ENCODE measurements around the gene PLXNA4. TPM values are rescaled to one million over a fixed set of nuclear protein-coding genes. Genes with fewer than 3 reads are reported as not detected.

Gene PLXNA4
- polyA plus RNA-seq, 3 donors = 14.2 to 15.0 (median 14.6) TPM

DNA sequence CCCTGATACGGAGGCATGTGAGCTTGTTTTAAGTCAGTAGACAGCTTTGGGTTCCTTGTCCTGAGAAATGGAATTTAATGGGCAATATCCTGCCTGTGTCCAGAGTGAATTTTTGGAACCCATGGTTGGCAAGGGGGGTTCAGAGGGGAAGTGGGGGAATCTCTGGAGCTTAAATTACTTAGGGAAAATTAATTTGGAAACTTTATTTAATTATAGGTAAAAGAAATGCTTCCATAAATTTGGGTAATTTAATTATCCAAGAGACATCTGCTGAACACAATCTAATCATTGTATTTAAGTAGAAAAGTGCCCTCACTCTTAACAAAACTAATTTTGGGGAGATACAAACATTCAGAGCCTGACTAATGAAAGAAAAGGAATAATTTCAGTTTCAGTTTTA lies 99.7 kb downstream of the PLXNA4 start:
- DNase-seq = no peak

DNA sequence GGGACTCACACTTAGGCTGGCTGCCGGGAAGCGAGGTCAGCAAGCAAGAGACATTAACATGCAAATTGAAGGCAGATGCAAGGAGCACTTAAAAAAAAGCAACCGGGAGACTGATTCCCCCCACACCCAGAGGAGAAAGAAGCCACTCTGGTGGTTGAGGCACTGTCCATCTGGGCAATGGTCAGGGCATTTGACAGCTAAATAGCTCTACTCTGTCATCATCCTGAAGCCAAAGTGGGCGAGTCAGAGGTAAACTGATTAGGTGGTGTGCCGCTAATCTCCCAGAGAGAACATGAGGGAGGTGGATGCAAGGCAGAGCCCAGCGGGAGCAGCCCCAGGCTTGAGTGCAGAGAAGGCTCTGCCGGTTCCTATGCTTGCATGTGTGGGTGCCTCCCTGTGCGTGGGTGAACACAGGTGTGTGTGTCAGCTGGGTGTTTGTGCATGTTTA lies 100.6 kb downstream of the PLXNA4 start:
- DNase-seq = no peak

DNA sequence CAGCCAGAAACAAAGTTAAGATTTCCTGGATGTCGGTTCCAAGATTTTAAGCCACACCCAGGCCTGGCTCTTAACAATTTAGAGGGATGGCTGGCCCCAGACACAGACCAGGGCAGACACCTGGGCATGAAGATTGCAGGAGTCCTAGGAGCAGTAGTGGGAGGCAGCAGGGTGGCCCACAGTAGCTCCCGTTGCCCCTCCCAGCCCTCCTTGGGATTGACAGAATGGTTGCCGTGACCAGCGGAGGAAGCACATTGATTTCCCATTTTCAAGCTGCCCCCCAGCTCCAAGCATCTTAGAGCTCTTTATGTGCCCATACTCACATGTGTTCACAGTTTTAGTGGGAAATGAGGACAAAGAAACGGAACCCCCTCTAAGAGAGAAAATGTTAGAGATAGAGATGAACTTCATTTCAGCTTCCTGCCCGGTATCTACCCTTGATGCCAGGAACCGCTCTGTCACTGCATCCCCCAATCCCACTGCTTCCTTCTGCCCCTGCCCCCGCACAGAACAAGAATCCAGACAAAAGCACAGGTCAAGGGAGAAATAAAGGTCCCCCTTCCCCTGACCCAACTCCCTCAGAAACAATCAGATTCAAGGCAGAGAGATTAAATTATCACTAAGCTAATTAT lies 101.1 kb downstream of the PLXNA4 start:
- DNase-seq = no peak

DNA sequence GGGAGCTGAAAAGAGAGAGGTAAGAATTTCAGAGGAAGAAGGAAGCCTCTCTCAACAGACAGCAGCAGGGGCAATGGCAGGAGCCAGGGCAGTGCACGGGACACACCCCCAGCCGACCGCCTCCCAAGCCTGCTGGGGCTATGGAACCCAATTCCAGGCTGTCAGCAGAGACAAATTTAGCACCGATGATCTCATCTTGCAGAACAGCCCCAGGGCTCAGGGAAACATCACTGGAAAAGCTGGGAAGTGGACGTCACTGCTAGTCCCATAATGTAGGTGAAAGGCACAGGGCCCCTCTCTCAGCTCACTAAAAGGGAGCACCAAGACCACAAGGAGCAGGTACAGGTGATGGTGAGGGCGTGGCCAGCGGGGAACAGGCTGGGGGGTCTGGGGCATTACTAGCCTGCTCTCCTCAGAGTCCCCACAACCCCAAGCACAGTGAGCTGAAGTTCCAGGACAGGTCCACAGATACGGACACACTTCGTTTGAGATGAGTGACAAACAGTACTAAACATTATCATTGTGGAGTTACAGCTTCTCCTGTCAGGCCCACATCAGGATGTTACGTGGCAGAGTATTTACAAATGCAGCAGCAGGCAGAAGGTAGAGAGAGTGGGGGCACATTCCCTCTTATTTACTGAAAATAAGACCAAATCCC lies 103.7 kb downstream of the PLXNA4 start:
- no peak for DNase-seq

DNA sequence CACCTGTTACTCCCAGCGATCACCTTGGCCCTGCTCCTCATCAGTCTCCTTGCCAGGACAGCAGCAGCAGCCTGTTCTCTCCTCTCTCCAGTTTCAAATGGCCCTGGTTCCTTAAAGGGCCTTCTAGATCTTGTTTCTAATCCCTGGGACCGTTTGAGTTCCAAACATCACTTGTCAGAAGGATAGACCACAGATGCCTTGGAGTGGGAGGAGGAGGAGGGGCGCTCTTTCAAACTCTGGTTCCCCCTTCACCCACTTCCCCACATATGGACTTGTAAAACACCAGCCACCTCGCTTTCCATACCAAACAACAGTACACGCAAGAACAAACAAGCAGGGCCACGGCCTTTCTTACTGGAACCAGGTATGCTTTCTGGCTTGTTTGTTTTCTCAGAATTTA lies 104.8 kb downstream of the PLXNA4 start:
- DNase-seq = no peak

DNA sequence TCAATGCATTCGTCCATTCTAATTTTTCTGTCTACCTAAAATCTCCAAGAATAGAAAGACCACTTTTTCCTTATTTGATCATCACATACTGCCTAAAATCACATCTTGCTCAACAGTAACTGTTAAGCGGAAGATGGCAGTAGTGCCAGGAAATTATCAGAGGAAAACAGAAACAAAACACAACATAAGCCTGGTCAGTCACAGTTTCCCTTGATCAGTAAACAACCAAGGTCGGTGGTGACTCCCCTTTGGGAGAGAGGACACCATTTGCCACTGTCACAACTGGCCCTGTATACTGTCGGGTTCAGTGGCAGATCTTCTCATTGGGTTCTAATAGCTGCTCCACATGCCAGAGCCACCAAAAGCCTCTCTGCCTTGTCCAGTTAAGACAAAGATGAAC lies 106.6 kb downstream of the PLXNA4 start:
- no peak for DNase-seq

DNA sequence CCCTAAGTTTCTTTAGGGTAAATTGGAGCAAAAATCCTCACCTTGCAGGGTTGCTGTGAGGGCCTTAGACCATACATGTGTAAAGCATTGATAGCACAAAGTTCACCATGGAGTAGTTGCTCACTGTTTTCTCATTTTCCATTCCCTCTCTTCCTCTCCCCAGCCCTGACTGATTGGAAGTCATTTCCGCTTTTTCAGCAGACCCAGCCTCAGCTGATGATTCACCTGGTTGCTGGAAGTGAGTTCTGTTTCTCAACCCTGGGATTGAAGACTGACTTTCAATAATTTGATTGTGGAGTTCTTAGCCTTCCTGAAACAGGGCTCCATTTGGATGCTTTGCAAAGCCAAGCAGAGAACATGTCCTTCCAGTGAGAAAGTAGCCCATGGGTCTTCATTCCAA lies 107.0 kb downstream of the PLXNA4 start:
- no peak for DNase-seq

DNA sequence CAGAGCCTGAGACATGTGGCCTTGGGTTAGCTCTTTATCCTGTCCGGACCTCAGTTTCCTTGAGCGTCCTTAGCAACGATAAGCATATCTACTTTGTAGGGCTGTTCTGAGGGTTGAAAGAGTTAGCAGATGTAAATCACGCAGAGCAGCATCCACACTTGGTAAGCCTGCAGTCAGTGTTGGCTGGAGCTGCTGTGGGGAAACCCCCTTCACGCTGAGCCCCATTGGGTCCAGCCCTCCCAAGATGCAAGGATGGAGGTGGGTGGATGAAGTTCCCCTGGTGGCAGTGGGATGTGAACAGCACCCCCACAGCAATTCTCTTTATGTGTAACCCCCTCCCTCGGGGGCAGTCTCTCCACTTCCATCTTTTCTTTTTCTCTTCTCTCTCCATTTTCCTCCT lies 109.9 kb downstream of the PLXNA4 start:
- DNase-seq = no peak

DNA sequence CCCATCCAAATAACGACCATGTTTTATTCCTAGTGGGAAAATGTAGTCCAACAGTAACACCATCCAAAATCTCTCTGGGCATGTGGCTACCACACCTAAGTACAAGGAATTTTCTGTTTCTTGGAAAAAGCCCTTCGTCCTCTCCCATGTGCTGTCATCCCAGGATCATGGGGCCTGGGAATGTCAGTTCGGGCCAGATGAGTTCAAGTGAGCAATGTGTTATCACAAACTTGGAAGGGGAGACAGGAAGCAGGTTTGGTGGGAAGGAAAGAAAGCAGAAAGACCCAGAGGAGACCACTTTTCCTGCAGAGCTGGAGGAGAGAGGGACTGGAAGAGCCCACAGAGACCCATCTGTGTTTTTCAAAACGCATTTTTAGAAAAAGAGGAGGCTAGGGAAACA lies 110.8 kb downstream of the PLXNA4 start:
- DNase-seq = no peak

DNA sequence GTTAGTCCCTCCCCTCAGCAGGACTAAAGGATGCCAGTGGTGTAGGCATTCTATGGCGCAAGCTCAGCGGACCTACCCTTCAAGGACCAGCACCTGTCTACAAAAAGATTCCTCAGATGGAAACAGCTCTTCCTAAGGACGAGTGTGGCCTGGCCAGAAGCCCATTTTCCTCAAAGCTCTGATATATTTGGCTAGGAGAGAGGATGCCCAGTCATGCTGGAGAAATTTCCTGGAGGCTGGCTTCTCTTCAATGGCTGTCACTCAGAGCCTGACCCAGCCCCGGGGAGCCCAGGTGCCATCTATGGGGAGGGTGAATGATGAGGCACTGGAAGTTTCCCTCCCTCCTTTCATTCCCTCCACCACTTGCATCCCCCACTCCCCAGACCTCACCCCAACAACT lies 111.5 kb downstream of the PLXNA4 start:
- DNase-seq = no peak

DNA sequence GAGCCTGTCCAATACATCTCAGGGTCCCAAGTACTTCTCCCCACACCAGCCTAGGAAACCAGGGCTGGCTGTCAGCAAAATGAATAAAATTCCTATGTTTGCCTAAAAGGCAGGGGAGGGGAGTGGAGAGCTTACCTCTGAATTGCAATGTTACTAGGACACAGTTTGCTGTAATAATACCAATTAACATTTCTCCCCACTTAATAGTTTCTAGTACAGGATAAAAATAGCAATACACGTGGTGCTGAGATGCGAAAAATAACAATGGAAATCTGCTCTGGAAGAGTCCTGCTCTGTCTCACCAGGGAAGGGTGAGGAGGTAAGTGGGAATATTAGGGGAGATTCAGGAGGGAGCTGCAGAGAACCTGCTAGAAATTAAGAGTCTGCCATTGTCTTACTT lies 112.3 kb downstream of the PLXNA4 start:
- DNase-seq = no peak

DNA sequence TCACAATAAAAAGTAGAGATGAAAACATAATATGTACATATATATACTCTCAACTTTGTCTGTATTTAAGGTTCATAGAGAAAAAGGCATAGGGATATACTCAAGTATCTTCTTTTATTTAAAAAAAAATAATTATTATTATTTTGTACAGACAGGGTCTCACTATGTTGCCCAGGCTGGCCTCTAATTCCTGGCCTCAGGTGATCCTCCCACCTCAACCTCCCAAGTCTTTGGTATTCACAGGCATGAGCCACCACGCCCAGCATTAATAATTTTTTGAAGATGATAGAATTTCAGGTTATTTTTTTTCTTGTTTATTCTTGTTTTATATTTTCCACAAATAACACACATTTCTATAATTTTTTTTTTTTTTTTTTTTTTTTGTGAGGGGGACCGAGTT lies 113.8 kb downstream of the PLXNA4 start:
- no peak for DNase-seq

DNA sequence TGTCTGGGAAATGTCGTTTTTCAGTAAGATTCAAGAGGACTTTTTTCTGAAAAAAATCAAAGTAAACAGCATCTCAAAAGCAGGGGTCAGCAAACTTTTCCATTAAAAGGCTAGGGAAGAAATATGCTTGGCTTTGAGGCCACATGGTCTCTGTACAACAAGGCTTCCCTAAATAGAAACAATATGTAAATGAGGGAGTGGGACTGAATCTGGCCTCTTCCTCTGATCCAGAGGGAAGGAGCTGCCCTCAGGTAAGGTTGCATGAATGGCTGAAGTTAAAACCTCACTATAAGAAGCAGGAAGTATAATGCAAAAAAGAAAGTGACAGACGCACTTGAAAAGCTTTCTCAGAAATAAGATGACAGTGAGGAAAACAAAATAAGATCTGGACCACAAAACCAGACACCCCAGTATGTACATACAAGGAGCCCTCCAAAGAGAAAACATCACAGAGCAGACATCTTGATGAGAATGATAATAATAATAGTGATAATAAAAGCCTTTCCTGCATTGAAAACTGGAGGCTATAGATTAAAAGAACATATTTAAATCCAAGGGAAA lies 115.2 kb downstream of the PLXNA4 start:
- no peak for DNase-seq

DNA sequence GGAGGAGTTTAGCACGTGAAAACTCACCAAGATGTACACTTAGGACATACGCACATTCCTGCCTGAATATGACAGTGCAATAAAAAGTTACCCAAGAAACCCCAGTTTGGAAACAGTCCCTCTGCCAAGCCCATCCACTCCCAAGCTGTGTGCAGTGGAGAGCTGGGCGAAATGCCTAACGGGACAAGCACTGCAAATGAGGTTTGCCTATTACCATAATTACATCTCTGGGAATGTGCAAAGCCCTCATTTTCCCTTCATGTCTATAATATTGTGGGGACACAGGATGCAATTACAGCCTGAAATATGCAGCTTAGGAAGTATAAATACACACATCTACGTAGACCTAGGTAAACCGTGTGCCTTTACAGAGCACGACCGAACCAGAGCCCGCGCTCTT lies 117.5 kb downstream of the PLXNA4 start:
- no peak for DNase-seq

DNA sequence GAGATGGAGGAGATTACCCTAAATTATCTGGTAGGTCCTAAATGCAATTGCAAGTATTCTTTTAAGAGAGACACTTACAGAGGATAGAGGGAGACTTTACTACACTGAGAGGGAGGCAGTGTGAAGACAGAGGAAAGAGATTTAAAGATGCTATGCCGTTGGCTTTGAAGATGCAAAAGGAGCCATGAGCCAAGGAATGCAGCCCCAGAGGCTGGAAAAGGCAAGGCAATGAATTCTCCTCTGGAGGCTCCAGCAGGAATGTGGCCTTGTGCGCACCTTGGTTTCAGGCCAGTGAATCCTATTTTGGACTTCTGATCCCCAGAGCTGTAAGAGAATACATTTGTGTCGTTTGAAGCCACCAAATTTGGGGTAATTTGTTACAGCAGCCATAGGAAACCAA lies 118.6 kb downstream of the PLXNA4 start:
- DNase-seq = no peak

DNA sequence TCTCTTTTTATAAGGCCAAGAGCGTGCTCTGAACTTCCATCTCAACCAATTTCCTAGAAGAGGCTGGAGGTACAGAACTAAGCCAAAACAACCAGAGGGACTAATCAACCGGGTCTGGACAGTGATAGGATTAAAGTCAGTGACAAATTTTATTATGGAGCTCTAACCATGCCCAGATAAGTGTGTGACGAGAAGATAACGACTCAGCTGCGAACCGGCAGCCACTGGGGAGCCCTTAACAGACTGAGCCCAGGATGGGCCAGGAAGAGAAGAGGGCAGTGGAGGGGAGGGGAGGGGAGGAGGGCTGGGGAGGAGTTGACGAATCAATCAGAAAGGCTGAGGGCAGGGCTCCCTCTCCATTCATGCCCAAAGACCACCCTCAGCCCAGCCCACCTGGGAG lies 119.9 kb downstream of the PLXNA4 start:
- DNase-seq = no peak

DNA sequence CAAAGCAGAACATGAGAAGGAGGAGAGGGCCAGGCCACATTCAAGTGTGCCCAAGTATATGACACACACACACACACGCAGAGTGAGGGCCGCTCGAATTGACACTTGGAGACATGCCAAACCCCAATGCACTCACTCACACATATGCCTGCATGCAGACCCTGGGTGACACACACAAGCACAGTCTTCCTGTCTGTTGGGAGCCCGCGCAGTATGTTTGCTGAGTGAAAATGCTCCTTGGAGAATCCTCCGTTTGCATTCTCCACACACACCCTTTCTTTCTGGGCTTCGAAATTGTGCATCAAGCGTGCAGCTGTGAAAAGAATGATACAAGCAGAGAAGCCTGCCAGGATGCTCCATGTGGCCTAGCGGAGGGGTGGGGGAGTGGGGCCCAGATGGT lies 120.9 kb downstream of the PLXNA4 start:
- DNase-seq = no peak

DNA sequence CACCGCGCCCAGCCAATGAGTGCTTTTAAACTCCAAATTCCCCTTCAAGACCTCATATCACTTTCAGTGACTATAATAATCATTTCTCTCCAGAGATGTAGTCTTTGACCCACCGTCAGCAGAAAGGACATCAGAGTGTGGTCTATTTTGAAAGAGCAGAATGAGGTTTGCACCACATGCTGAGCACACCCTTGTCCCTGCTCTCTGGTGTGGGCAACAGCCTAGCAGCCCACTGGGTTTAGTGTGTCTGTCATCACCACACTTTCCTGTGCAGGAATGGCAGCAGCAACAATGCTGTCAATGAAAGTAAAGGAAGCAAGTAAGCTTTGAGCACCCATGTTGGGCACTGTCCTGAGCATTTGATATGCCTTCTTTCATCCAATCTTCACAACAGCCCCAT lies 122.4 kb downstream of the PLXNA4 start:
- no peak for DNase-seq

DNA sequence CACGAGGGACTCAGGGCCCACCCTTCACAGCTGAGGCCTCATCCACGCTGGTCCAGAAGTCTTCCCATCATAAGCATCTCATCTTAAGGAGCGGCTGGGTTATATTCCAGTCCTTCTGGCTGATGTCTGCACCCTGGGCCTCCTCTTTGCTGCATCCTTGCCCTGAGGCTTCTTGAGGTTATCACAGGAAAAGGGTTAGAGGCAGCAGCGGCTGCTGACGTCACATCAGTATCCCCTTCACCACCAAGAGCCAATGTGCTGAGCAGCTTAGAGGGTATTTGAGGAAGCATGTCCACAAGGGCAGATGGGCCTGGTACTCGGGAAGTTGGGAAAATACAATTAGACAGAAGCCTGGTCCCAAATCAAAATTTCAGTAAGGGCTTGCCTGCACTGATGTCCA lies 125.1 kb downstream of the PLXNA4 start:
- no peak for DNase-seq

DNA sequence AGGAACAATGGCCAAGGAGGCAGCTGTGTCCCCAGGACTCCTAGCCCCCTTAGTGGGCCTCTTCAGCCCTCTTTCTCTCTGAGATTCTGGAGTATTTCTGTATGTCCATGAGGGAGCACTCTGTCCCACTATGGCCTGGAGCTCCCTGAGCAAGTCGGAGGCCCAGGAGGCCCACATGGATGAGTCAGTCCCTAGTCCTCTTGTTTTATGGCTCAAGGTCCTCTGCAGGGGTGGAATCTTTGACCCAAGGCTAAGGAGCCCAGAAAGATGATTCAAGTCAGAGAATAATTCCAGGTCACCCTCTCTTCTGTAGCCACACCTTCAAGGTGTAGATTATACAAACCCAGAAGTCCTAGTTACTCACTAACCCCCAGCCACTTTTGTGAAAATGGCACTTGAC lies 125.6 kb downstream of the PLXNA4 start:
- no peak for DNase-seq

DNA sequence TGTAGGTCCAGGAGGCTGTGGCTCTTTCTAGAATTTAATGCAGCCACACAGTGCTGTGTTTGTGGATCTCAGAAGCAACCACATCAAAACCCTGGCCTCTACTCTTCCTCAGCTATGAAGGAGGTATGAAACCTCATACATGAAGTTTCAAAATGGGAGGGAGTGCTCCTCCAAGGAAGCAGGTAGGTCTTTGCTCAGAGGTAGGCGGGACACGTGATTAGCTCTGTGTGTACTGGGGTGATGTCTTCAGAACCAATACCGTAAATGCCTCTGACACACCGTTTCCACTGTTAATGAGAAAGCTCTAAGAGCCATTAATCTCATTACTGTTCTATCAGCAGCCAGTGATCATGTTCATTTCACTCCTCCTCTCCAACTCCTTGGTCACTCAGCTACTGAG lies 126.1 kb downstream of the PLXNA4 start:
- no peak for DNase-seq

DNA sequence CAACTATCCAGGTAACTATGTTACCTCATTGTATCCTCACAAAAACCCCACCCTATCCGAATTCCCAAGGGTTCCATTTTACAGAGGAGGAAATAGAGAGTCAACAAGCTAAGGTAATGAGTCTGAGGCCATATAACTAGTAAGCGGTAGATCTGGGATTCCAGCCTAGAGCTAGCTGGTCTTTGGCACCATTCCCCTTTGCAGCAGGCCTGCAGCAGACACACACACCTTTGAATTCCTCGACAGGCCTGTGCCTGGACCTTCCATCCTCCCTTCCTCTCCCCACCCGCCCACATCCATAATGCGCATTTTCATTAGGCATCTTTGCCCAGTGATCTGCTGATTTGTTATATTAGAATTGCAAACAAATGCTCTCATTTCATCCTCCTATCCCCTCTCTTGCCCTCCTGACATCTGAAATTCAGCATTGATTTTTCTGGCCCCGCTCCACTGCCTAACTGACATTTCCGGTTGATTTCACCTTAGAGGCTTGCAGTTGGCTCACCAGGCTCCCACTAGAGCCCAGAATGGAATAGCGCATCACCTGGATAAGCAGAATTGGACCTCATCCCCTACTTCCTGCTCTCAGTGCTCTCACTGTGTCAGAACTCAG lies 129.5 kb downstream of the PLXNA4 start:
- no peak for DNase-seq

DNA sequence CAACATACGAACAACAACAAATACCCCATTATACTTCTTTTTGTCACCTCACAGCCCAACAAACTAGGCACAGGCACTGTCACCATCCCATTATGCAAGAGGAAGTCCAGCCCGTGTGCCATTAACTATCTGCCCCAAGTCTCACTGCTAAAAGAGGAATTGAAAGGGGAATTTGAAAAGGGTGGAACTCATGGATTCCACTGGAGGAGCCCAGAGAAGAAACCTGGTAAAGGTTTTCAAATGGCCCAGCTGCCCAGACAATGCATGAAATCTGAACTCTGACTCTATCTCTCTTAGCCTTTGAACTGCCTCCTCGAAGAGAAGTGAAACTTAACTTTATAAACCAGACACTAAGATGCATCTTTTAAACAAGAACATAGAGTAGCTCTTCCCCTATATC lies 130.0 kb downstream of the PLXNA4 start:
- DNase-seq = no peak
